Right lobe of liver (tissue), 4 donors: ENCODE results near the gene MAPK12.

Experiments used
- POLR2A ChIP-seq: fragments of 450-650 bp; IDR thresholded peaks from one replicate; pipeline ENCODE4 v1.6.1; 2017; ENCODE audit warnings: antibody characterized with exemption, mild to moderate bottlenecking
- TF ChIP-seq, protein P1 (sequence below), 4 donors: fragments of 200-600 bp in 3 of 4; fragments of 450-650 bp in 1 of 4; IDR thresholded peaks; one replicate each; pipeline versions ENCODE4 v1.5.1 to v1.8.0; 2016 to 2022; ENCODE audit warnings: antibody characterized with exemption in 4 of 4, mild to moderate bottlenecking in 2 of 4
- donor health status: DM: no; HTN: no; CAD: no.
- donor health status: DM: no; HTN: no; CAD: no.
- donor health status: DM: no; HTN: yes; CAD: no.

DNA sequence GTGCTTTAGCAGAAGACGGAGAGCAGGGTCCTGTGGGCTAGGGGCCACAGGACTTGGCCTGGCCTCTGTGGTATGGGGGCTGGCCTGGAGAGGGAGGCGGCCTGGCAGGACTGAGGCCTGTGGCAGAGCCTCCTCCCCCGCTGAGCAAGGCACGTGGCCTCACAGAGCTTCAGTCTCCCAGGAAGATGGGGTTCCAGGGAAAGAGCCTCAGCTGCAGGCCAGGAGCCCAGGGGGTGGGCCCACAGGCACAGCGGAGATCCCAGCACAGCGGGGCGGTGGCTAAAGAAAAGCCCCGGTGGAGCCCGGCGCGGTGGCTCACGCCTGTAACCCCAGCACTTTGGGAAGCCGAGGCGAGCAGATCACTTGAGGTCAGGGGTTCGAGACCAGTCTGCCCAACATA, 2.2 kb downstream of the MAPK12 start:
- TF ChIP-seq, protein P1, sequence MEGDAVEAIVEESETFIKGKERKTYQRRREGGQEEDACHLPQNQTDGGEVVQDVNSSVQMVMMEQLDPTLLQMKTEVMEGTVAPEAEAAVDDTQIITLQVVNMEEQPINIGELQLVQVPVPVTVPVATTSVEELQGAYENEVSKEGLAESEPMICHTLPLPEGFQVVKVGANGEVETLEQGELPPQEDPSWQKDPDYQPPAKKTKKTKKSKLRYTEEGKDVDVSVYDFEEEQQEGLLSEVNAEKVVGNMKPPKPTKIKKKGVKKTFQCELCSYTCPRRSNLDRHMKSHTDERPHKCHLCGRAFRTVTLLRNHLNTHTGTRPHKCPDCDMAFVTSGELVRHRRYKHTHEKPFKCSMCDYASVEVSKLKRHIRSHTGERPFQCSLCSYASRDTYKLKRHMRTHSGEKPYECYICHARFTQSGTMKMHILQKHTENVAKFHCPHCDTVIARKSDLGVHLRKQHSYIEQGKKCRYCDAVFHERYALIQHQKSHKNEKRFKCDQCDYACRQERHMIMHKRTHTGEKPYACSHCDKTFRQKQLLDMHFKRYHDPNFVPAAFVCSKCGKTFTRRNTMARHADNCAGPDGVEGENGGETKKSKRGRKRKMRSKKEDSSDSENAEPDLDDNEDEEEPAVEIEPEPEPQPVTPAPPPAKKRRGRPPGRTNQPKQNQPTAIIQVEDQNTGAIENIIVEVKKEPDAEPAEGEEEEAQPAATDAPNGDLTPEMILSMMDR (IDR thresholded peaks at IDR 0.05): no peak
- no peak for TF ChIP-seq POLR2A
